ENCODE measurements around the gene SPATA18. TPM values are rescaled to one million over a fixed set of nuclear protein-coding genes. Genes with fewer than 3 reads are reported as not detected.

SPATA18 gene
- total and polyA plus RNA-seq, 9 of the 15 experiments (the other 6 are each of a cell fraction or from before 2014, with no cell fraction given) = 0.09 TPM; not detected in 8

- H3K27me3 ChIP-seq (ENCODE audit: control insufficient read depth in 2 of 2, insufficient read depth in 2 of 2, low read length in 2 of 2) = no peaks in the 10 kb centered on the region
- CTCF ChIA-PET (ENCODE audit: low intra/inter-chr PET ratio) = no interaction called here
- H3K9me3 ChIP-seq (replicated peaks; ENCODE audit: control insufficient read depth, insufficient read depth, low read depth, low read length) = no peaks in the 10 kb centered on the region
- H3K9ac ChIP-seq (ENCODE audit: insufficient read depth in 1 of 2, low read depth in 2 of 2, low read length in 2 of 2) = no peak overlapping the region
- BruUV-seq (replicated peaks) = no TSS peak
- intact Hi-C loops (cut with micrococcal nuclease) (no loop called here), in situ Hi-C loops (cut with MboI) (no loop called here)
- no peak for DNase-seq (ENCODE audit: extremely low read depth in 1 of 4, low spot score in 3 of 4)
- POLR2A ChIA-PET = no interaction called here
- no peak overlapping the region for H3K4me2 ChIP-seq (ENCODE audit: insufficient read depth, low read length)
- no peaks in the 10 kb centered on the region for H4K20me1 ChIP-seq (replicated peaks; ENCODE audit: control insufficient read depth, insufficient read depth, low read length)
- no peak overlapping the region for H3K27ac ChIP-seq (ENCODE audit: extremely low read depth, low read depth, low read length)
- H3K79me2 ChIP-seq (ENCODE audit: control insufficient read depth, insufficient read depth, low read length) = no peaks in the 10 kb centered on the region
- 6% methylated on average over 1 of the region's 1 CpG for WGBS (ENCODE audit: insufficient coverage, low coverage, missing lambda C conversion rate)
- no peak for FAIRE-seq
- H3K4me1 ChIP-seq (replicated peaks in 1 of 2; ENCODE audit: control insufficient read depth in 2 of 2, insufficient read depth in 2 of 2, low read length in 2 of 2) = no peaks in the 10 kb centered on the region
- H2AFZ ChIP-seq (ENCODE audit: low read depth, low read length) = no peak overlapping the region
- no peaks in the 10 kb centered on the region for H3K36me3 ChIP-seq (ENCODE audit: control insufficient read depth, insufficient read depth, low read length)
- no peaks in the 10 kb centered on the region for H3K9me1 ChIP-seq (ENCODE audit: control insufficient read depth, insufficient read depth, low read length)
- H3K4me3 ChIP-seq = no peak overlapping the region
- no peak for ATAC-seq
- TF ChIP-seq PREB (CRISPR knock-in tag; IDR thresholded peaks at IDR 0.05) (no peak), ZBTB7A (IDR thresholded peaks at IDR 0.05; ENCODE audit: borderline replicate concordance, control insufficient read depth, low read depth, low read length) (no peak), ZNF408 (CRISPR knock-in tag; IDR thresholded peaks at IDR 0.05; ENCODE audit: low read depth) (no peak), NFRKB (IDR thresholded peaks at IDR 0.05; ENCODE audit: low read depth) (no peak), ZNF316 (IDR thresholded peaks at IDR 0.05) (no peak), E2F3 (CRISPR knock-in tag; IDR thresholded peaks at IDR 0.05) (no peak), TBP (optimal IDR thresholded peaks at IDR 0.05; ENCODE audit: low read depth, low read length) (no peak), MGA (IDR thresholded peaks at IDR 0.05) (no peak), HIVEP1 (CRISPR knock-in tag; IDR thresholded peaks at IDR 0.05) (no peak), MCM7 (IDR thresholded peaks at IDR 0.05) (no peak), MYC (IDR thresholded peaks at IDR 0.05; ENCODE audit: low read depth, low read length) (no peak), MYC (CRISPR knock-in tag; IDR thresholded peaks at IDR 0.05; ENCODE audit: borderline replicate concordance, low read depth) (no peak), CHD2 (IDR thresholded peaks at IDR 0.05; ENCODE audit: low read depth, low read length) (no peak)
Measured at GRCh38 chr4:52028970-52029369, 22.1 kb upstream of the SPATA18 start.

All from K562 (cell line).